Measurements from ENCODE around the gene AMBP.

DNA sequence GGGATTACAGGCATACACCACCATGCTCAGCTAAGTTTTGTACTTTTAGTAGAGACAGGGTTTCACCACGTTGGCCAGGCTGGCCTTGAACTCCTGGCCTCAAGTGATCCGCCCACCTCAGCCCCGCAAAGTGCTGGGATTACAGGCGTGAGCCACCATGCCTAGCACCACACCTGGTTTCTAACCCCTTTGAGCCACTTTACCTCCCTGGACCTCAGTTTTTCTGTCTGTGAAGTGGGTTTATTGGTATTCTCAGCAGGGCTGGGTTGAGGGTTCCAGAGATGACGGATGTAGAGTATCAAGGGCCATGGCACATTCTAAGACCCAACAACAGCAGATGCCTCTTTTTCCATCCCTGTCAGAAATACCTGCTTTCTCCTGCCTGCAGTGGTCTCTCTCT is 38.6 kb downstream of the AMBP start:
- TF ChIP-seq EZH2 (IDR thresholded peaks at IDR 0.05; ENCODE audit: borderline replicate concordance, low read depth, low read length, severe bottlenecking), result no peak
- TF ChIP-seq, protein P1, sequence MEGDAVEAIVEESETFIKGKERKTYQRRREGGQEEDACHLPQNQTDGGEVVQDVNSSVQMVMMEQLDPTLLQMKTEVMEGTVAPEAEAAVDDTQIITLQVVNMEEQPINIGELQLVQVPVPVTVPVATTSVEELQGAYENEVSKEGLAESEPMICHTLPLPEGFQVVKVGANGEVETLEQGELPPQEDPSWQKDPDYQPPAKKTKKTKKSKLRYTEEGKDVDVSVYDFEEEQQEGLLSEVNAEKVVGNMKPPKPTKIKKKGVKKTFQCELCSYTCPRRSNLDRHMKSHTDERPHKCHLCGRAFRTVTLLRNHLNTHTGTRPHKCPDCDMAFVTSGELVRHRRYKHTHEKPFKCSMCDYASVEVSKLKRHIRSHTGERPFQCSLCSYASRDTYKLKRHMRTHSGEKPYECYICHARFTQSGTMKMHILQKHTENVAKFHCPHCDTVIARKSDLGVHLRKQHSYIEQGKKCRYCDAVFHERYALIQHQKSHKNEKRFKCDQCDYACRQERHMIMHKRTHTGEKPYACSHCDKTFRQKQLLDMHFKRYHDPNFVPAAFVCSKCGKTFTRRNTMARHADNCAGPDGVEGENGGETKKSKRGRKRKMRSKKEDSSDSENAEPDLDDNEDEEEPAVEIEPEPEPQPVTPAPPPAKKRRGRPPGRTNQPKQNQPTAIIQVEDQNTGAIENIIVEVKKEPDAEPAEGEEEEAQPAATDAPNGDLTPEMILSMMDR (IDR thresholded peaks at IDR 0.05; ENCODE audit: borderline replicate concordance, extremely low read depth, low read length, poor library complexity, severe bottlenecking), result no peak

Data from DND-41 (cell line).